ENCODE results near the gene TSPAN5. TPM values are rescaled to one million over a fixed set of nuclear protein-coding genes. Genes with fewer than 3 reads are reported as not detected.

Gene TSPAN5
- total RNA-seq, 1 donor from 2014 or later = 24.9 TPM

GRCh38 chr4:98691588-98691987 is 33.2 kb upstream of the TSPAN5 start:
- no peak overlapping the region for H3K4me3 ChIP-seq (ENCODE audit: low read depth, low read length)
- no peak for DNase-seq (ENCODE audit: low read depth)
- no peak for TF ChIP-seq CTCF (conservative IDR thresholded peaks at IDR 0.05; ENCODE audit: low read depth, low read length)

GRCh38 chr4:98689507-98690174 is 31.2 kb upstream of the TSPAN5 start:
- DNase-seq (ENCODE audit: low read depth) = no peak
- H3K4me3 ChIP-seq (ENCODE audit: low read depth, low read length) = no peak overlapping the region
- TF ChIP-seq CTCF (conservative IDR thresholded peaks at IDR 0.05; ENCODE audit: low read depth, low read length) = no peak

GRCh38 chr4:98688411-98689290 is 30.2 kb upstream of the TSPAN5 start:
- no peak for DNase-seq (ENCODE audit: low read depth)
- no peak for TF ChIP-seq CTCF (conservative IDR thresholded peaks at IDR 0.05; ENCODE audit: low read depth, low read length)
- H3K4me3 ChIP-seq (ENCODE audit: low read depth, low read length) = no peak overlapping the region

GRCh38 chr4:98687876-98688275 is 29.5 kb upstream of the TSPAN5 start:
- H3K4me3 ChIP-seq (ENCODE audit: low read depth, low read length) = no peak overlapping the region
- DNase-seq (ENCODE audit: low read depth) = no peak
- no peak for TF ChIP-seq CTCF (conservative IDR thresholded peaks at IDR 0.05; ENCODE audit: low read depth, low read length)

GRCh38 chr4:98686847-98687246 is 28.4 kb upstream of the TSPAN5 start:
- no peak for TF ChIP-seq CTCF (conservative IDR thresholded peaks at IDR 0.05; ENCODE audit: low read depth, low read length)
- no peak for DNase-seq (ENCODE audit: low read depth)
- no peak overlapping the region for H3K4me3 ChIP-seq (ENCODE audit: low read depth, low read length)

- H3K4me3 ChIP-seq (ENCODE audit: low read depth, low read length) = no peak overlapping the region
- no peak for TF ChIP-seq CTCF (conservative IDR thresholded peaks at IDR 0.05; ENCODE audit: low read depth, low read length)
- DNase-seq (ENCODE audit: low read depth) = no peak
These were observed 27.8 kb upstream of the TSPAN5 start for GRCh38 chr4:98686043-98686707.

Measured in epithelial cell of proximal tubule (primary cell).